Measurements from ENCODE around the gene MAZ. TPM values are rescaled to one million over a fixed set of nuclear protein-coding genes. Genes with fewer than 3 reads are reported as not detected.
A peak's percentile ranks its signal among the peaks of the same experiment; 100 is the strongest.

Gene MAZ
- polyA plus RNA-seq, 1 donor from 2014 or later: 147 TPM

GRCh38 chr16:29790183-29790948, 16.0 kb upstream of the MAZ start, which contains the start of gene KIF22:
Gene KIF22, plus strand, starts transcription at chr16:29790751. Its CDS starts 9 bp downstream, at chr16:29790760.
- Histone ChIP-seq H3F3A (ENCODE audit: insufficient read depth, low read length, poor library complexity, severe bottlenecking) (no peaks in the 10 kb centered on the region), H3K9me3 (ENCODE audit: low read length) (no peaks in the 10 kb centered on the region), H3K9ac (ENCODE audit: low read length) (peak within 1 kb of the TSS; percentile 67), H3K27me3 (ENCODE audit: insufficient read depth, low read depth, low read length) (no peaks in the 10 kb centered on the region), H3K79me2 (replicated peaks; ENCODE audit: insufficient read depth, low read length) (peaks cover 42% of the 10 kb centered on the region), H3K36me3 (ENCODE audit: insufficient read depth, low read length) (no peaks in the 10 kb centered on the region), H2AFZ (ENCODE audit: low read depth, low read length) (peak within 1 kb of the TSS; percentile 53), H3K9me2 (ENCODE audit: insufficient read depth, low read length) (no peaks in the 10 kb centered on the region), H3K4me3 (ENCODE audit: low read length) (peak within 1 kb of the TSS; percentile 84), H4K20me1 (ENCODE audit: insufficient read depth) (no peaks in the 10 kb centered on the region), H3K27ac (ENCODE audit: low read length) (peak within 1 kb of the TSS; percentile 72), H3K4me2 (ENCODE audit: low read length) (peak within 1 kb of the TSS; percentile 49)
- TF ChIP-seq POLR2AphosphoS5 (IDR thresholded peaks at IDR 0.05): peak; percentile 65
- TF ChIP-seq, protein P1, sequence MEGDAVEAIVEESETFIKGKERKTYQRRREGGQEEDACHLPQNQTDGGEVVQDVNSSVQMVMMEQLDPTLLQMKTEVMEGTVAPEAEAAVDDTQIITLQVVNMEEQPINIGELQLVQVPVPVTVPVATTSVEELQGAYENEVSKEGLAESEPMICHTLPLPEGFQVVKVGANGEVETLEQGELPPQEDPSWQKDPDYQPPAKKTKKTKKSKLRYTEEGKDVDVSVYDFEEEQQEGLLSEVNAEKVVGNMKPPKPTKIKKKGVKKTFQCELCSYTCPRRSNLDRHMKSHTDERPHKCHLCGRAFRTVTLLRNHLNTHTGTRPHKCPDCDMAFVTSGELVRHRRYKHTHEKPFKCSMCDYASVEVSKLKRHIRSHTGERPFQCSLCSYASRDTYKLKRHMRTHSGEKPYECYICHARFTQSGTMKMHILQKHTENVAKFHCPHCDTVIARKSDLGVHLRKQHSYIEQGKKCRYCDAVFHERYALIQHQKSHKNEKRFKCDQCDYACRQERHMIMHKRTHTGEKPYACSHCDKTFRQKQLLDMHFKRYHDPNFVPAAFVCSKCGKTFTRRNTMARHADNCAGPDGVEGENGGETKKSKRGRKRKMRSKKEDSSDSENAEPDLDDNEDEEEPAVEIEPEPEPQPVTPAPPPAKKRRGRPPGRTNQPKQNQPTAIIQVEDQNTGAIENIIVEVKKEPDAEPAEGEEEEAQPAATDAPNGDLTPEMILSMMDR (IDR thresholded peaks at IDR 0.05; ENCODE audit: poor library complexity, severe bottlenecking): peak; percentile 98
- peak; percentile 62 for TF ChIP-seq EP300 (conservative IDR thresholded peaks at IDR 0.05; ENCODE audit: poor library complexity, severe bottlenecking)
- peak; percentile 79 for TF ChIP-seq SMC3 (conservative IDR thresholded peaks at IDR 0.05; ENCODE audit: poor library complexity)
- TF ChIP-seq RAD21 (conservative IDR thresholded peaks at IDR 0.05): peak; percentile 84
- no peak for TF ChIP-seq EZH2 (IDR thresholded peaks at IDR 0.05; ENCODE audit: borderline replicate concordance, insufficient read depth, low read length, poor library complexity, severe bottlenecking)
- TF ChIP-seq MXI1 (conservative IDR thresholded peaks at IDR 0.05; ENCODE audit: poor library complexity, severe bottlenecking): peak; percentile 99
- no peak for TF ChIP-seq REST (IDR thresholded peaks at IDR 0.05; ENCODE audit: borderline replicate concordance)
- TF ChIP-seq TAF1 (IDR thresholded peaks at IDR 0.05; ENCODE audit: low read depth): no peak

- Histone ChIP-seq H3F3A (ENCODE audit: insufficient read depth, low read length, poor library complexity, severe bottlenecking) (no peaks in the 10 kb centered on the region), H3K79me2 (replicated peaks; ENCODE audit: insufficient read depth, low read length) (peaks cover 46% of the 10 kb centered on the region), H3K4me2 (ENCODE audit: low read length) (peak overlapping the region; percentile 38), H3K9ac (ENCODE audit: low read length) (peak overlapping the region; percentile 57), H3K4me3 (ENCODE audit: low read length) (peak overlapping the region; percentile 84), H3K9me2 (ENCODE audit: insufficient read depth, low read length) (no peaks in the 10 kb centered on the region), H4K20me1 (ENCODE audit: insufficient read depth) (no peaks in the 10 kb centered on the region), H2AFZ (ENCODE audit: low read depth, low read length) (peak overlapping the region; percentile 15), H3K27me3 (ENCODE audit: insufficient read depth, low read depth, low read length) (no peaks in the 10 kb centered on the region), H3K36me3 (ENCODE audit: insufficient read depth, low read length) (no peaks in the 10 kb centered on the region), H3K27ac (ENCODE audit: low read length) (peak overlapping the region; percentile 47), H3K9me3 (ENCODE audit: low read length) (no peaks in the 10 kb centered on the region)
- no peak for TF ChIP-seq EP300 (conservative IDR thresholded peaks at IDR 0.05; ENCODE audit: poor library complexity, severe bottlenecking)
- TF ChIP-seq MXI1 (conservative IDR thresholded peaks at IDR 0.05; ENCODE audit: poor library complexity, severe bottlenecking): peak; percentile 58
- TF ChIP-seq POLR2AphosphoS5 (IDR thresholded peaks at IDR 0.05): no peak
Observed at GRCh38 chr16:29790949-29791844, 15.1 kb upstream of the MAZ start.
